Muscle layer of colon (tissue), 2 donors: ENCODE results near the gene IFIT3.

ENCODE experiments used
- H3K27ac ChIP-seq: one replicate; pipeline ENCODE4 v1.7.0; 2013; ENCODE audit warnings: low read depth, mild to moderate bottlenecking, low read length, moderate library complexity
- H3K27me3 ChIP-seq, 2 donors: one replicate each; pipeline ENCODE4 v1.7.0; 2013; ENCODE audit warnings: low read length in 2 of 2, mild to moderate bottlenecking in 2 of 2; ENCODE audit not compliant: insufficient read depth in 2 of 2, control insufficient read depth in 1 of 2
- H3K36me3 ChIP-seq: one replicate; pipeline ENCODE4 v1.7.0; 2013; ENCODE audit warnings: mild to moderate bottlenecking, low read length; ENCODE audit not compliant: insufficient read depth
- H3K4me1 ChIP-seq: one replicate; pipeline ENCODE4 v1.7.0; 2013; ENCODE audit warnings: mild to moderate bottlenecking, low read length; ENCODE audit not compliant: insufficient read depth
- H3K4me3 ChIP-seq, 2 donors: one replicate each; pipeline ENCODE4 v1.7.0; 2013; ENCODE audit warnings: low read length in 2 of 2, low read depth in 1 of 2, mild to moderate bottlenecking in 1 of 2, moderate library complexity in 1 of 2
- H3K9ac ChIP-seq: one replicate; pipeline ENCODE4 v1.7.0; 2013; ENCODE audit warnings: low read length
- H3K9me3 ChIP-seq: one replicate; pipeline ENCODE4 v1.7.0; 2013; ENCODE audit warnings: mild to moderate bottlenecking, low read length
- donor health status: abdominal sarcoma.
- donor health status: Adenocarcinoma of cecum.

The IFIT3 gene

GRCh38 chr10:89388806-89389205 lies 61.0 kb downstream of the IFIT3 start:
- Histone ChIP-seq H3K4me3 (no peak overlapping the region), H3K9me3 (no peaks in the 10 kb centered on the region), H3K36me3 (no peaks in the 10 kb centered on the region), H3K27ac (no peak overlapping the region), H3K9ac (no peak overlapping the region), H3K4me1 (peaks cover 27% of the 10 kb centered on the region), H3K27me3 (no peaks in the 10 kb centered on the region)

DNA sequence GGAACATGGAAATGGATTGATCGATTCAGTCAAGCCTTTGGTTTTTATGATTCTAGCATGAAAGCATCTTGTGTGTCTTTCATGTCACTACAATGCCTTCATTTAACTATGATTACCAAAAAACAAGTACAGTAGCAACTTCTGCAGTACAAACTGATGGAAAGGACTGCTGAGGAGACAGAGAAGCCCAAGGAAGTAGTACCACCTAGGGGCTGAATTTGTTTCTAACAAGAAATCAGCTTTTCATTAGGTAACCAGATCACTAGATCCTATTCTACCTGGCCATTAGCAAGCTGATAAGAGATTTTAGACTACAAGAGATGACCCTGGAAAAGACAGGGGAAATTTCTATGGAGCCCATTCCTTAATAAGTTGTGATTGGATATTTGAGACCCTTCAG lies 61.5 kb downstream of the IFIT3 start:
- H3K27ac ChIP-seq = no peak overlapping the region
- no peaks in the 10 kb centered on the region for H3K27me3 ChIP-seq
- H3K36me3 ChIP-seq = no peaks in the 10 kb centered on the region
- H3K4me3 ChIP-seq = no peak overlapping the region
- H3K4me1 ChIP-seq = peaks cover 31% of the 10 kb centered on the region
- H3K9me3 ChIP-seq = no peaks in the 10 kb centered on the region
- no peak overlapping the region for H3K9ac ChIP-seq
